Activated naive CD8-positive, alpha-beta T cell treated with anti-CD3 and anti-CD28 coated beads for 36 hours (primary cell): ENCODE data around the gene CCL24. TPM values are rescaled to one million over a fixed set of nuclear protein-coding genes. Genes with fewer than 3 reads are reported as not detected.
"Not testable (repeated sequence)": the region's sequence is repeated elsewhere in the genome, so short reads cannot be mapped to it uniquely, and the experiment has no call there.

ENCODE experiments used
- DNase-seq: peaks from one replicate; pipeline ENCODE4 v3.0.0; 2021
- H3K27ac Mint-ChIP-seq: one replicate; pipeline ENCODE4 v1.8.0; 2022; ENCODE audit warnings: mild to moderate bottlenecking, moderate library complexity, mixed read lengths
- H3K27me3 Mint-ChIP-seq: one replicate; pipeline ENCODE4 v1.8.0; 2022; ENCODE audit warnings: mild to moderate bottlenecking, mixed read lengths
- H3K36me3 Mint-ChIP-seq: one replicate; pipeline ENCODE4 v1.8.0; 2021; ENCODE audit warnings: mild to moderate bottlenecking, mixed read lengths
- H3K4me1 Mint-ChIP-seq: one replicate; pipeline ENCODE4 v1.8.0; 2021; ENCODE audit warnings: mixed read lengths
- H3K4me3 Mint-ChIP-seq: one replicate; pipeline ENCODE4 v1.8.0; 2022; ENCODE audit warnings: mild to moderate bottlenecking, moderate library complexity, mixed read lengths
- H3K9me3 Mint-ChIP-seq: one replicate; pipeline ENCODE4 v1.8.0; 2022; ENCODE audit warnings: mixed read lengths
- total RNA-seq, 2 experiments: library from RNA; stranded (reverse); gene quantifications; one replicate each; pipeline ENCODE4 v1.2.3, GENCODE V29; 2021

CCL24 gene
- total RNA-seq, 2 experiments from 2014 or later: not detected

DNA sequence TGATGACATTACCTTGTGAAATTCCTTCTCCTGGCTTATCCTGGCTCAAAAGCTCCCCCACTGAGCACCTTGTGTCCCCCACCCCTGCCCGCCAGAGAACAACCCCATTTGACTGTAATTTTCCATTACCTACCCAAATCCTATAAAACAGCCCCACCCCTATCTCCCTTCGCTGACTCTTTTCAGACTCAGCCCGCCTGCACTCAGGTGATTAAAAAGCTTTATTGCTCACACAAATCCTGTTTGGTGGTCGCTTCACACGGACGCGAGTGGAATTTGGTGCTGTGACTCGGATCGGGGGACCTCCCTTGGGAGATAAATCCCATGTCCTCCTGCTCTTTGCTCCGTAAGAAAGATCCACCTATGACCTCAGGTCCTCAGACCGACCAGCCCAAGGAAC is 34.6 kb downstream of the CCL24 start:
- not testable (repeated sequence) for H3K27ac Mint-ChIP-seq, H3K9me3 Mint-ChIP-seq, H3K36me3 Mint-ChIP-seq, DNase-seq, H3K4me3 Mint-ChIP-seq
- Mint-ChIP-seq H3K4me1 (peaks cover 31% of the 10 kb centered on the region), H3K27me3 (peaks cover 32% of the 10 kb centered on the region)

DNA sequence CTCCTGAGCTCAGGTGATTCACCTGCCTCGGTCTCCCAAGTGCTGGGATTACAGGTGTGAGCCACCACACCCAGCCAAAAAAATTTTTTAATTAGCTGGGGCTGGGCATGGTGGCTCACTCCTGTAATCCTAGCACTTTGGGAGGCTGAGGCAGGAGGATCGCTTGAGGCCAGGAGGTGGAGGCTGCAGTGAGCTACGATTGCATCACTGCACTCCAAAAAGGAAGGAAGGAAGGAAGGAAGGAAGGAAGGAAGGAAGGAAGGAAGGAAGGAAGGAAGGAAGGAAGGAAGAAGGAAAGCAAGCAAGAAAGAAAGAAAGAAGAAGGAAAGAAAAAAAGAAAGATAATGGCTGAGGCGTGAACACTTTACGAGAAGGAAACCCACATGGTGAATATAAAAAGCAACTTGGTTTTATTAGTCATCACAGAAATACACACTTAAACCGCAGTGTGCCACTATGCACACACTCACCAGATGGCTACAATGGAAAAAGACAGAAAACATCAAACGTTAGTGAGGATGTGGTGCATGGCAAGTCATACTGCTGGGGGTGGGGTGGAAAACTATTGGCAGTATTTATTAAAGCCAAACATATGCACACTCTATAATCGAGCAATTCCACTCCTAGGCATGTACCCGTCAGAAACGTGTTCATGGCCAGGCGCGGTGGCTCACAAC is 37.2 kb downstream of the CCL24 start:
- Mint-ChIP-seq H3K4me1 (peaks cover 31% of the 10 kb centered on the region), H3K9me3 (peaks cover 2% of the 10 kb centered on the region), H3K27ac (peak overlapping the region; percentile 80), H3K4me3 (peak overlapping the region; percentile 25), H3K36me3 (peaks cover 2% of the 10 kb centered on the region), H3K27me3 (peaks cover 15% of the 10 kb centered on the region)
- DNase-seq: peak; percentile 64

DNA sequence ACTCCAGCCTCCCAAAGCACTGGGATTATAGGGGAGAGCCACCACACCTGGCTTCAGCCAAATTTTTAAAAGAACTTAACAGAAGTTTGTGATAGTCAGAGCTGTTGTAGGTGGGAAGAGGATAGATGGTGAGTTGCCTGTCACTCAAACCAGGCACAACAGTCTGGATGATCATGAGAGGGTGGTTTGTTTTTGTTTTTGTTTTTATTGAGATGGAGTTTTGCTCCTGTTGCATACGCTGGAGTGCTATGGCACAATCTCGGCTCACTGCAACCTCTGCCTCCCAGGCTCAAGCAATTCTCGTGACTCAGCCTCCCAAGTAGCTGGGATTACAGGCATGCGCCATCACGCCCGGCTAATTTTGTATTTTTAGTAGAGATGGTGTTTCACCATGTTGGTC is 39.6 kb downstream of the CCL24 start:
- H3K9me3 Mint-ChIP-seq, H3K27me3 Mint-ChIP-seq, DNase-seq, H3K27ac Mint-ChIP-seq, H3K4me3 Mint-ChIP-seq, H3K36me3 Mint-ChIP-seq: not testable (repeated sequence)
- H3K4me1 Mint-ChIP-seq: peaks cover 23% of the 10 kb centered on the region

DNA sequence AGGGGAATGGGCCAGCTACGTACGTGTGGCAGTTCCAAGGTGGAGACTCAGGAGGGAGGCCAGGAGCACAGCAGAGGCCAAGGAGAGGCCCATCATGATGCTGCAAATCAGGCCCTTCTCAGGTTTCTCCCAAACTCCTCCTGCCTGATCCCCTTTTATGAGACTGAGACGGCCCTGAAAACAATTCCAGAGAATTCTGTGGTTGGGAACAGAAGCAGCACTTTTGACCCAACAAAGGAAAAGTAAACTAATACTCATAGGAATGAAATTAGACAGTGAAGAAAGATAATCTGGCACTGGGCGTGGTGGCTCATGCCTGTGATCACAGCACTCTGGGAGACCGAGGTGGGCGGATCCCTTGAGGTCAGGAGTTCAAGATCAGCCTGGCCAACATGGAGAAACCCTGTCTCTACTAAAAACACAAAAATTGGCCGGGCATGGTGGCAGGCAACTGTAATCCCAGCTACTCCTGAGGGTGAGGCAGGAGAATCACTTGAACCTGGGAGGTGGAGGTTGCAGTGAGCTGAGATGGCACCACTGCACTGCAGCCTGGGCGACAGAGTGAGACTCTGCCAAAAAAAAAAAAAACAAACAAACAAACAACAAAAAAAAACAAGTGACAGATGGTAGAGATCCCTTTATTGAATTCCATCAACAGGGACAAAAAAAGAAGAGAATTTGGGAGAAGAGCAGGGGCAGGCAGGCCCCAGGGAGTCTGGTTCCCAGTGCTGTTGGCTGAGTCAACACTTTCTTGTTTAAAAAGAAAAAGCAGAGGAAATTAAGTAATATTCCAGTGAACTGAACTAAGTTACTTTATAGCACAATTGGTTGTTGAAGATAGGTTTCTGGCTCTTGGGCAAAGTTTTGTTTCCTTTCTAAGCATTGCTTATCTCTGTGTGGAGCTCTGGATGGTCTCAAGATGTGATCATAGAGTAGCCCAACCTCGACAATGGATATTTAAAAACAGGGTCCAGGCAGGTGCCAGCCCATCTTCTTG is 41.2 kb downstream of the CCL24 start, which contains the start of gene CCL26:
TSS of gene CCL26 (minus strand) at position 131 of the 997 bp plus-strand sequence. CDS start at position 96, 35 bp downstream.
- Mint-ChIP-seq H3K27me3 (no peaks in the 10 kb centered on the region), H3K36me3 (peaks cover 2% of the 10 kb centered on the region), H3K4me1 (peaks cover 15% of the 10 kb centered on the region), H3K4me3 (no peak within 1 kb of the TSS), H3K27ac (no peak within 1 kb of the TSS), H3K9me3 (peaks cover 2% of the 10 kb centered on the region)
- no peak for DNase-seq

DNA sequence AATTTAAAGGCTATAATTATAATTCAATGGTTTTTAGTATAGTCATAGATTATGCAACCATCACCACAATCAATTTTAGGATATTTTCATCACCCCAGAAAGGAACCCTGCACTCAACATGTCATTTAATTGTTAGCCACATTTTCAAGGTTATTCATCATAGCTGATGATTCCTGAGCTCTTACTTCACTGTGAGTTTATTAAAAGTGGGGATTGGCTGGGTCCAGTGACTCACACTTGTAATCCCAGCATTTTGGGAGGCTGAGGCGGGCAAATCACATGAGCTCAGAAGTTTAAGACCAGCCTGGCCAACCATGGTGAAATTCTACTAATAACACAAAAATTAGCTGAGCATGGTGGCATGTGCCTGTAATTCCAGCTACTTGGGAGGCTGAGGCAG is 42.4 kb downstream of the CCL24 start:
- no peak overlapping the region for H3K4me3 Mint-ChIP-seq
- H3K36me3 Mint-ChIP-seq: peaks cover 2% of the 10 kb centered on the region
- no peaks in the 10 kb centered on the region for H3K9me3 Mint-ChIP-seq
- no peak for DNase-seq
- peaks cover 9% of the 10 kb centered on the region for H3K4me1 Mint-ChIP-seq
- no peaks in the 10 kb centered on the region for H3K27me3 Mint-ChIP-seq
- H3K27ac Mint-ChIP-seq: no peak overlapping the region

DNA sequence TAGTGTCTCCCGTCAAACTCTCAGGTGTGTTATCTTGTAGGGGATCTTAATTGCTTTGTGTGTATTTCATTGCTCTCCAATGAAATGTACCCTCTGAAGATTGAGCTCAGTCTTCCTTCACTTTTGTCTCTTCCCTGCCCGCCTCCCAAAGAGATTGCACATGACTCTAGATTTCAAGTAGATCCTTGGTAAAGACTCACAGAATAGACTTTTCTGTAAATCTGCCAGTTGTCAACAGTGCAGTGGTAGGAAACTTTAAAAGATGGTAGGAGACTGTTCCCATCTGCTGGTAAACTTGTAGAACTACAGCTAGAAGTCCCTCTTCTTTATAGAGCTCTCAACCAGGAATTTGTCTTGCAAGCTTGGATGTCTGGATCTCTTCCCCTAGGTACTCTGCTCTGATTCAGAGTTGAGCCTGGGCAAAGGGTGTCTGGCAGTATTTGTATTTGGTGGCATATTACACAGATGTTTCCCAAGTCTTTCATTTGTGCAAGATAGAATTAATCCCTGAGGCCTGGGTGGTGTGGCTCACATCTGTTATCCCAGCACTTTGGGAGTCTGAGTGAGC is 51.2 kb downstream of the CCL24 start:
- Mint-ChIP-seq H3K27ac (no peak overlapping the region), H3K4me1 (no peaks in the 10 kb centered on the region), H3K4me3 (no peak overlapping the region), H3K27me3 (no peaks in the 10 kb centered on the region), H3K9me3 (no peaks in the 10 kb centered on the region), H3K36me3 (no peaks in the 10 kb centered on the region)
- no peak for DNase-seq

DNA sequence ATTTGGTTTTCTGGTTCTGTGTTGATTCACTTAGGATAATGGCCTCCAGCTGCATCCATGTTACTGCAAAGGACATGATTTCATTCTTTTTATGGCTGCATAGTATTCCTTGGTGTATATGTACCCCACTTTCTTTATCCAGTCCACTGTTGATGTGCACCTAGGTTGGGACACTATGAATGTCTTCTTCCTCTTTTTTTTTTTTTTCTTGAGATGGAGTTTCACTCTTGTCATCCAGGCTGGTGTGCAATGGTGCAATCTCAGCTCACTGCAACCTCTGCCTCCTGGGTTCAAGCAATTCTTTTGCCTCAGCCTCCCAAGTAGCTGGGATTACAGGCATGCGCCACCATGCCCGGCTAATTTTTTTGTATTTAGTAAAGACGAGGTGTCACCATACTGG is 51.8 kb downstream of the CCL24 start:
- not testable (repeated sequence) for H3K4me1 Mint-ChIP-seq, H3K27ac Mint-ChIP-seq, DNase-seq, H3K9me3 Mint-ChIP-seq, H3K27me3 Mint-ChIP-seq, H3K36me3 Mint-ChIP-seq, H3K4me3 Mint-ChIP-seq

Other genes starting within 250 kb of the CCL24 start
- 1 to 10 TPM; 1.4 to 1.9 TPM for gene HIP1, start 74.9 kb downstream of the CCL24 start, total RNA-seq
- gene CCL26, start 41.6 kb downstream of the CCL24 start, total RNA-seq: not detected
- 10 to 100 TPM; 28.0 to 29.6 TPM for gene RHBDD2, start 65.2 kb upstream of the CCL24 start, total RNA-seq
- gene POR, start 101.3 kb upstream of the CCL24 start, total RNA-seq: 10 to 100 TPM; 35.4 to 41.3 TPM
- gene TMEM120A, start 180.8 kb upstream of the CCL24 start, total RNA-seq: 10 to 100 TPM; 19.6 to 22.1 TPM
- 10 to 100 TPM; 28.2 to 30.4 TPM for gene STYXL1, start 234.2 kb upstream of the CCL24 start, total RNA-seq
- gene MDH2, start 234.3 kb upstream of the CCL24 start, total RNA-seq: 100 to 1,000 TPM; 304 to 310 TPM